22Rv1 (cell line): ENCODE data around the gene SCNN1A.

Experiments
- H3K27ac ChIP-seq: fragments of 450-650 bp; 2 replicates; pipeline ENCODE4 v1.5.1; 2017
- ZFX ChIP-seq: fragments of 450-650 bp; IDR thresholded peaks from 2 replicates; pipeline ENCODE4 v1.6.1; 2017; ENCODE audit warnings: antibody characterized with exemption, borderline replicate concordance
- TF ChIP-seq, protein P1 (sequence below): fragments of 450-650 bp; IDR thresholded peaks from 2 replicates; pipeline ENCODE4 v1.5.1; 2017; ENCODE audit warnings: mild to moderate bottlenecking

The SCNN1A gene

DNA sequence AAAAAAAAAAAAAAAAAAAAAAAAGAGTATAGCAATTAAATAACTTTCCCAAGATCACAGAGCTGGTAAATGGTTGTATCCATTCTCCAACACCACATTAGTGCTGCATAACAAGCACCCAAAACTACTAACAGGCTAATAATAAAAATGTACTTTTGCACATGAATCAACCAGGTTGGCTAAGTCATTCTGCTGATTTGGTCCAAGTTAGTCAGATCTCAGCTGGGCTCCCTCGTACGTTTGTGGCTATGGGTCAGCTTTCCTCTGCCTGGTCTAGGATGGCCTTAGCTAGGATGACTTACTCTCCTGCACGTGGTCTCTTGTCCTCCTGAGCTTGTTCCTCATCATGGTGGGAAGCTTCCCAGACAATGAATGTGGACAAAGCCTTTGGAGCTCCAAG lies 72.7 kb downstream of the SCNN1A start:
- TF ChIP-seq, protein P1, sequence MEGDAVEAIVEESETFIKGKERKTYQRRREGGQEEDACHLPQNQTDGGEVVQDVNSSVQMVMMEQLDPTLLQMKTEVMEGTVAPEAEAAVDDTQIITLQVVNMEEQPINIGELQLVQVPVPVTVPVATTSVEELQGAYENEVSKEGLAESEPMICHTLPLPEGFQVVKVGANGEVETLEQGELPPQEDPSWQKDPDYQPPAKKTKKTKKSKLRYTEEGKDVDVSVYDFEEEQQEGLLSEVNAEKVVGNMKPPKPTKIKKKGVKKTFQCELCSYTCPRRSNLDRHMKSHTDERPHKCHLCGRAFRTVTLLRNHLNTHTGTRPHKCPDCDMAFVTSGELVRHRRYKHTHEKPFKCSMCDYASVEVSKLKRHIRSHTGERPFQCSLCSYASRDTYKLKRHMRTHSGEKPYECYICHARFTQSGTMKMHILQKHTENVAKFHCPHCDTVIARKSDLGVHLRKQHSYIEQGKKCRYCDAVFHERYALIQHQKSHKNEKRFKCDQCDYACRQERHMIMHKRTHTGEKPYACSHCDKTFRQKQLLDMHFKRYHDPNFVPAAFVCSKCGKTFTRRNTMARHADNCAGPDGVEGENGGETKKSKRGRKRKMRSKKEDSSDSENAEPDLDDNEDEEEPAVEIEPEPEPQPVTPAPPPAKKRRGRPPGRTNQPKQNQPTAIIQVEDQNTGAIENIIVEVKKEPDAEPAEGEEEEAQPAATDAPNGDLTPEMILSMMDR: no peak
- TF ChIP-seq ZFX: no peak

DNA sequence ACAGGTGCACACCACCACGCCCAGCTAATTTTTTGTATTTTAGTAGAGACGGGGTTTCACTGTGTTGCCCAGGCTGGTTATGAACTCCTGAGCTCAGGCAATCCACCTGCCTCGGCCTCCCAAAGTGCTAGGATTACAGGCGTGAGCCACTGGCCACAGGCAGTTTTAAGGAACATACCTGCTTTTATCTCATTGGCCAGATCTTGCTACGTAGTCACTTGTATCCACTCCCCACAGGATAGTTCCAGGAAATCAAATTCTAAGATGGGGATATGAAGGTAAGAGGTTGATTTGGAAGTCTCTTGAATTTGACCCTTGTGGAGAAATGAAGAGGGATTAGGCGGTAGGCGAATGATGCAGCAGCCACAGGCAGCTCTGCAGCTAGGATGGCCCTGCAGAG lies 73.6 kb downstream of the SCNN1A start:
- no peak for TF ChIP-seq ZFX
- TF ChIP-seq, protein P1: no peak
- no peak overlapping the region for H3K27ac ChIP-seq

More for the DNA sequence above, 72.7 kb downstream of the SCNN1A start:
- H3K27ac ChIP-seq: no peak overlapping the region

DNA sequence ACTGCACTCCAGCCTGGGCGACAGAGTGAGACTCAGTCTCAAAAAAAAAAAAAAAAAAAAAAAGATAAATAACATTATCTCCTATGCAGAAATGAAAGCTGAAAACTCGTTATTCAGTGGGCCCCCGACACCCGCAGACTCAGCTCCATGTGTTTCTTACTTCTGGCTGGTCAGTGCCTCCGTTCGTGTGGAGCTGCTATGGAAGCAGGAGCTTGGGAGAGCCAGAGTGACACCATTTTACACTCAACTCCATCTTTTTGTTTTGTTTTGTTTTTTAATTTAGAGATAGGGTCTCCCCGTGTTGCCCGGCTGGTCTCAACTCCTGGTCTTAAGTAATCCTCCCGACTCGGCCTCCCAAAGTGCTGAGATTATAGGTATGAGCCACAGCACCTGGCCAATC lies 78.2 kb downstream of the SCNN1A start:
- no peak overlapping the region for H3K27ac ChIP-seq
- TF ChIP-seq, protein P1: no peak
- TF ChIP-seq ZFX: no peak
